Epithelial cell of proximal tubule (primary cell): ENCODE data around the gene MAPK12. TPM values are rescaled to one million over a fixed set of nuclear protein-coding genes. Genes with fewer than 3 reads are reported as not detected.

Experiments used
- DNase-seq: peaks from one replicate; pipeline ENCODE4 v3.0.0-alpha.2; 2011; ENCODE audit warnings: low read depth
- H3K4me3 ChIP-seq: 2 replicates; pipeline ENCODE4 v1.5.1; 2011; ENCODE audit warnings: low read depth, mild to moderate bottlenecking, low read length
- CTCF ChIP-seq: conservative IDR thresholded peaks from 2 replicates; pipeline ENCODE4 v1.5.1; 2012; ENCODE audit warnings: low read depth, mild to moderate bottlenecking, low read length
- total RNA-seq: library from RNA; depleted of rRNA; stranded (reverse); fragments of >200 nt; gene quantifications from 2 replicates; pipeline ENCODE4 v1.2.3, GENCODE V29; 2015

MAPK12 gene
- total RNA-seq, 1 donor from 2014 or later = 33.9 TPM

DNA sequence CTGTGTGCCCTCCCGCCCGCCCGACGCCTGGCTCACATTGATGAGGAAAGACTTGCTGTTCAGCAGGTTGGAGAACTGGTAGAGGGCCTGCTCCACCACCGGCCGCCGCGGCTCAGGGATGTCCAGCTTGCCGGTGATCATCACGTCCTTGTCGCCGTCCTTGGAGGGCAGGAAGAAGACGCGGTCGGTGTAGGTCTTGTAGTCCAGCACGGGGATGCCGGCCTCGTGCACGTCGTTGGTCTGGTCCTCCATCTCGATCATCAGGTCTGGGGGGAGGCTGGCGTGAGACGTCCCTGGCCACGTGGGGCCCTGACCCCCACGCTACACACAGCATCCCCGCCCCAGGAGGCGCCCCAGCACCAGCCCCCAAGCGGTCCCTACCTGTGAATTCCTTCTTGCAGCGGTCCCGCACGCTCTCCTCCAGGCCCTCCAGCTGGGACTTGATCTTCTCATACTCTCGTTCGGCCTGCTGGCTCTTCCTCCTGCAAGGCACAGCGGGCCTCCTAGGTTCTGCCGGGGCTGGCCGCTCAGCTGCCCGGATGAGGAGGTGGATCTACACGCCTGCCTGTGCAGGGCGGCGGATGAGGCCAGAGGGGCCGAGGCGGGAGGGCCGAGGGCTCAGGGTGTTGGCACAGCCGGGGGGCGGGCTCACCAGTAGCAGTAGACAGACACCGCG is 19.4 kb upstream of the MAPK12 start:
- DNase-seq = no peak
- TF ChIP-seq CTCF = no peak
- H3K4me3 ChIP-seq = no peak overlapping the region

DNA sequence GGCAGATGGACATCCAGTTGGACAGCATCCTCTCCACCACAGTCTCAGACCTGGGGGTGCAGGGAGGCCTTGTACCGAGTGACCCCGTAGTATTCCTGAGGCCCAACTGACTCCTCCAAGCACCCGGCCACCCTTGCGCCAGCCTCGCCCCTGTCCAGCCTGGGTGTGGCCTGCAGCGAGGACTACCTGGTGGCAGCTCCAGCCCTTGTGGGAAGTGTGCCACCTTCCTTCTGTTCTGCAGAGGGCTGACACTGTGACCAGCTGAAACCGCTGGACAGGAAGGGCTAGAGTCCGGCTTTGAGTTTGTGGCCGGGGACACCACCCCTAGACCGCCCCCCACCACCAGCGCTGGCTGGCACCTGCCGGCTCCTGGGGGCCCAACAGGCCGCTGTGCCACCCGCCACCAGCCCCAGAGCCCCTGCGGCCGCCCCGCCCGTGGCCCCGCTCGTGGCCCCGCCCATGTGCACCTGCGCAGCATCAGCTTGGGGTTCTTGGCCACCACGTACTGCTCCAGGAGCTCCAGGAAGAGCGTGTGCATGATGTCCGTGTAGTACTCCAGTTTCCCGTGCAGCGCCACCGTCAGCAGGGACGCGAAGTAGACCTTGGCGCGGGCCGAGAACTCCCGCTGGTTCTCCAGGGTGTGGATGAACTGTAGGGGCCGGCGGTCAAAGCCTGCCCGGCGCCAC is 18.7 kb upstream of the MAPK12 start:
- H3K4me3 ChIP-seq = no peak overlapping the region
- DNase-seq = no peak
- no peak for TF ChIP-seq CTCF

DNA sequence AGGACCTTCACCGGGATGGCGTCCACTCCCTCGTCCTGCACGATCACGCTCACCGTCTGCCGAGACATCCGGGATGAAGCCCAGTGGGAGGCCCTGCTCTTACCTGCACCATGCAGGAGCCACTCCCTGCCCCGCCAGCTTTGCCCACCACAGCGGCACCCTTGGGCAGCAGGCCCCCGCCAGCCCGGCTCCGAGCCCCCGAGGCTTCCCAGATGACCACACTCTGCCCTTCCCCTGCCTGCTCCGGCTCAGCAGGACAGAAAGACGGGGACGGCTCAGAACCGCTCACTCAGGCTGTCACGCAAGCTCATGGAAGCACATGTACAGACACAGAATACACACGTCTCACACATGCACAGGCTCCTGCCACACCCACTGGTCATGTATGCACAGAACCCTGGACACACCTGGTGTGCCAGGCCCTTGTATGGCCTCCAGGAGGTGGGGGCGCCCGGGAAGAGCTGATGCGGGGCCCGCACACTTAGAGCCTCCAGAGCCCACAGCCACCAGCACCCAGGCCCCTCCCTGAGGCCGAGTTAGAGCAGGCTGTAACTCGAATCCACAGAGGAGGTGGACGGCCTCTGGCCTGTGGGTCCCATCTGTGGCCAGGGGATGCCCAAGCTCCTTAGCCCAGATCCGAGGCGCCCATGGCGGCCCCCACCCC is 17.6 kb upstream of the MAPK12 start:
- TF ChIP-seq CTCF = no peak
- no peak for DNase-seq
- H3K4me3 ChIP-seq = no peak overlapping the region

DNA sequence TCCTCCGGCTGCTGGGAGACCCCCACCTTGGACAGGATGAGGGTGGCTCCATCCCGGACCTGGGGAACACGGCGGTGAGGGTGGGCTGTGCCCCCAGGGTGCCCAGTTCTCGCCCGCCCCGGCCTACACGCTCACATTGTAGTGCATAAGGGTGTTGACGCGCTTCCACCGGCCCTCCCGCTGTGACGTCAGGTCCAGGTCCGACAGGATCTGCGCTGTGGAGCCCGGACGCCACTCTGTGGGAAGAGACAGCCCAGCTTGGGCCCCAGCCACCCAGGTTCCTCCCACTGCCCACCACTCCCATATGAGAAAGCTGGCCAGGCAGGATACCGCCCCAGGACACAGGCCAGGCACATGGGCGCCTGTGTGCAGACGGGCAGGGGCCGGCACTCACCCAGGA is 17.0 kb upstream of the MAPK12 start:
- no peak overlapping the region for H3K4me3 ChIP-seq
- TF ChIP-seq CTCF = no peak
- DNase-seq = no peak

DNA sequence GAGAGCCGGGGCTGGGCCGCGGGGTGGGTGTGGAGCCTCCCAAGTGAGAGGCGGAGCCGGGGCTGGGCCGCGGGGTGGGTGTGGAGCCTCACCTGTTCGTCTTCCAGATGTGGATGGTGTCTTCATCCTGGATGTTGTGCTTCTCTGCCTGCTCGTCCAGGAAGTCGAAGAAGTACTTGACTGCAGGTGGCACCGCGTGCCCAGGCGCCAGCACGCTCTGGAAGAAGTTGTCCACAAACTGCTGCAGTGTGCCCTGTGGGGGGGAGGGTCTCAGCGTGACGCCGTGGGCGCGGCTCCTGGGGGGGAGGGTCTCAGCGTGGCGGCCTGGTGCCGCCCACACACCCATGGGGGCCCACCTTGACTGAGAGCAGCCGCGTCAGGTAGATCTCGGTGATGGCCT is 16.3 kb upstream of the MAPK12 start:
- no peak for TF ChIP-seq CTCF
- no peak for DNase-seq
- H3K4me3 ChIP-seq = no peak overlapping the region

DNA sequence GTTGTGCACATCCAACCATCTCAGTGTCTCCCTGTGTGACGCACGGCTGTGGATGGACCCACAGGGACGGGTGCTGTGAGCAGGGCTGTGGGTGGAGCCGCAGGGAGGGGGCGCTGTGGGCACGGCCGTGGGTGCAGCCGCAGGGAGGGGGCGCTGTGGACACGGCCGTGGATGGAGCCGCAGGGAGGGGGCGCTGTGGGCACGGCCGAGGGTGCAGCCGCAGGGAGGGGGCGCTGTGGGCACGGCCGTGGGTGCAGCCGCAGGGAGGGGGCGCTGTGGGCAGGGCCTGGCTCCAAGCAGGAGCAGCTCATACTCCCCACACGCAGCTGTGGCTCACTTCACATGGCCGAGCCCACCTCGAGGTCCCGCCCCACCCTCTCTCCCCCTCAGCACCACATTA is 14.7 kb upstream of the MAPK12 start:
- no peak for DNase-seq
- no peak overlapping the region for H3K4me3 ChIP-seq
- peak; percentile 61 for TF ChIP-seq CTCF
